IMR-90 (cell line): Measurements from ENCODE around the gene MRTFB. TPM values are rescaled to one million over a fixed set of nuclear protein-coding genes. Genes with fewer than 3 reads are reported as not detected.

Source experiments
- ATAC-seq: fragments of 200-7000 bp; cut with Tn5 transposase; 2 replicates; pipeline ENCODE4 v1.9.1; 2020; ENCODE audit warnings: low read depth, mild to moderate bottlenecking, moderate library complexity
- BruUV-seq: library from RNA; stranded (reverse); fragments of 400-500 nt; replicated peaks from 2 replicates; lab custom pipeline; 2021; lab: Mats Ljungman, UMichigan
- CTCF ChIA-PET: fragments of 300-600 bp; formaldehyde crosslinking; extraction: SDS; loops from one replicate; lab custom pipeline; 2021; ENCODE audit warnings: antibody characterized with exemption; lab: Yijun Ruan, JAX
- POLR2A ChIA-PET: fragments of 300-600 bp; sonication (Branson Sonifier 250); formaldehyde crosslinking; loops from one replicate; lab custom pipeline; 2022; ENCODE audit warnings: antibody characterized with exemption; ENCODE audit not compliant: unreplicated experiment; lab: Charles Lee
- DNase-seq: peaks from one replicate; pipeline ENCODE4 v3.0.0; 2013
- H2AFZ ChIP-seq: replicated peaks from 2 replicates; pipeline ENCODE3; 2013; ENCODE audit warnings: low read length, mild to moderate bottlenecking; ENCODE audit not compliant: poor library complexity
- H2AK5ac ChIP-seq: 2 replicates; pipeline ENCODE4 v1.6.1; 2013; ENCODE audit warnings: low read depth, low read length, inconsistent platforms
- H2AK9ac ChIP-seq: replicated peaks from 2 replicates; pipeline ENCODE3; 2013; ENCODE audit warnings: mild to moderate bottlenecking, low read depth, low read length, moderate library complexity; ENCODE audit not compliant: poor library complexity
- H2BK120ac ChIP-seq: 2 replicates; pipeline ENCODE4 v1.6.1; 2013; ENCODE audit warnings: low read depth, low read length, inconsistent platforms
- H2BK15ac ChIP-seq: 3 replicates; pipeline ENCODE4 v1.6.1; 2013; ENCODE audit warnings: low read depth, low read length, inconsistent platforms
- H2BK20ac ChIP-seq: 2 replicates; pipeline ENCODE4 v1.6.1; 2013; ENCODE audit warnings: low read depth, mild to moderate bottlenecking, inconsistent platforms, low read length, moderate library complexity
- H2BK5ac ChIP-seq: 2 replicates; pipeline ENCODE4 v1.6.1; 2013; ENCODE audit warnings: mild to moderate bottlenecking, low read depth, low read length, inconsistent platforms; ENCODE audit not compliant: poor library complexity, severe bottlenecking
- H3K14ac ChIP-seq: replicated peaks from 2 replicates; pipeline ENCODE4 v1.6.1; 2013; ENCODE audit warnings: low read depth, low read length, inconsistent platforms
- H3K18ac ChIP-seq: 2 replicates; pipeline ENCODE4 v1.6.1; 2013; ENCODE audit warnings: low read depth, low read length, control low read depth
- H3K23ac ChIP-seq: 2 replicates; pipeline ENCODE4 v1.6.1; 2013; ENCODE audit warnings: low read depth, low read length, inconsistent platforms
- H3K27ac ChIP-seq: 2 replicates; pipeline ENCODE4 v1.5.1; 2013; ENCODE audit warnings: mild to moderate bottlenecking, control low read depth, low read length; ENCODE audit not compliant: insufficient read depth
- H3K27me3 ChIP-seq: 2 replicates; pipeline ENCODE4 v1.6.1; 2013; ENCODE audit warnings: low read length; ENCODE audit not compliant: control insufficient read depth, insufficient read depth
- H3K36me3 ChIP-seq: 2 replicates; pipeline ENCODE4 v1.6.1; 2013; ENCODE audit warnings: low read length, mixed read lengths; ENCODE audit not compliant: control insufficient read depth, insufficient read depth
- H3K4ac ChIP-seq: 2 replicates; pipeline ENCODE4 v1.6.1; 2013; ENCODE audit warnings: low read depth, low read length, inconsistent platforms
- H3K4me1 ChIP-seq: 2 replicates; pipeline ENCODE4 v1.6.1; 2013; ENCODE audit warnings: low read length, mixed read lengths; ENCODE audit not compliant: control insufficient read depth, insufficient read depth
- H3K4me2 ChIP-seq: 2 replicates; pipeline ENCODE4 v1.6.1; 2013; ENCODE audit warnings: low read depth, mild to moderate bottlenecking, control low read depth, low read length, moderate library complexity
- H3K4me3 ChIP-seq: 2 replicates; pipeline ENCODE4 v1.5.1; 2013; ENCODE audit warnings: low read depth, mild to moderate bottlenecking, control low read depth, low read length, moderate library complexity; ENCODE audit not compliant: insufficient read depth
- H3K56ac ChIP-seq: 2 replicates; pipeline ENCODE4 v1.6.1; 2013; ENCODE audit warnings: low read length, inconsistent platforms; ENCODE audit not compliant: insufficient read depth; ENCODE audit errors: extremely low read depth
- H3K79me1 ChIP-seq, 2 experiments: 2 replicates each; pipeline ENCODE4 v1.6.1; 2013; ENCODE audit warnings: low read length in 2 of 2, inconsistent platforms in 1 of 2, low read depth in 1 of 2
- H3K9ac ChIP-seq: 2 replicates; pipeline ENCODE4 v1.6.1; 2013; ENCODE audit warnings: low read depth, low read length, control low read depth
- H3K9me1 ChIP-seq: 2 replicates; pipeline ENCODE4 v1.6.1; 2013; ENCODE audit warnings: low read length, inconsistent platforms; ENCODE audit not compliant: insufficient read depth
- H3K9me3 ChIP-seq: 2 replicates; pipeline ENCODE4 v1.6.1; 2013; ENCODE audit warnings: low read length; ENCODE audit not compliant: control insufficient read depth, insufficient read depth
- H4K20me1 ChIP-seq: 2 replicates; pipeline ENCODE4 v1.6.1; 2013; ENCODE audit warnings: low read length, inconsistent platforms; ENCODE audit not compliant: insufficient read depth
- H4K5ac ChIP-seq: 2 replicates; pipeline ENCODE4 v1.6.1; 2013; ENCODE audit warnings: mild to moderate bottlenecking, low read depth, low read length, control low read depth
- H4K8ac ChIP-seq, 2 experiments: 2 replicates each; pipeline ENCODE4 v1.6.1; 2013; ENCODE audit warnings: low read depth in 2 of 2, low read length in 2 of 2, control low read depth in 1 of 2, inconsistent platforms in 1 of 2
- H4K91ac ChIP-seq: 2 replicates; pipeline ENCODE4 v1.6.1; 2013; ENCODE audit warnings: low read depth, low read length, inconsistent platforms; ENCODE audit not compliant: insufficient read depth
- BHLHE40 ChIP-seq: fragments of 150-350 bp; IDR thresholded peaks from 2 replicates; pipeline ENCODE4 v1.6.1; 2016; ENCODE audit warnings: mild to moderate bottlenecking, low read depth, low read length
- CEBPB ChIP-seq: IDR thresholded peaks from 2 replicates; pipeline ENCODE4 v1.6.1; 2012; ENCODE audit warnings: low read depth, low read length, improper control_type of control experiment
- CHD1 ChIP-seq: IDR thresholded peaks from 2 replicates; pipeline ENCODE4 v1.6.1; 2012; ENCODE audit warnings: low read depth, low read length, improper control_type of control experiment
- FOS ChIP-seq: fragments of 150-350 bp; IDR thresholded peaks from 2 replicates; pipeline ENCODE4 v1.6.1; 2016; ENCODE audit warnings: low read depth, low read length
- MAFK ChIP-seq: IDR thresholded peaks from 2 replicates; pipeline ENCODE4 v1.6.1; 2012; ENCODE audit warnings: low read depth, low read length, improper control_type of control experiment
- MAZ ChIP-seq: IDR thresholded peaks from 2 replicates; pipeline ENCODE4 v1.6.1; 2012; ENCODE audit warnings: low read depth, mild to moderate bottlenecking, low read length, improper control_type of control experiment, moderate library complexity, borderline replicate concordance
- MXI1 ChIP-seq: IDR thresholded peaks from 2 replicates; pipeline ENCODE4 v1.6.1; 2012; ENCODE audit warnings: low read depth, mild to moderate bottlenecking, low read length, moderate library complexity, borderline replicate concordance
- NFE2L2 ChIP-seq: fragments of 150-350 bp; IDR thresholded peaks from 2 replicates; pipeline ENCODE4 v1.6.1; 2016; ENCODE audit warnings: low read depth, mild to moderate bottlenecking, low read length
- POLR2A ChIP-seq: IDR thresholded peaks from 2 replicates; pipeline ENCODE4 v1.6.1; 2012; ENCODE audit warnings: mild to moderate bottlenecking, low read depth, low read length
- RCOR1 ChIP-seq: IDR thresholded peaks from 2 replicates; pipeline ENCODE4 v1.6.1; 2012; ENCODE audit warnings: mild to moderate bottlenecking, low read length, improper control_type of control experiment; ENCODE audit not compliant: insufficient replicate concordance
- RFX5 ChIP-seq: IDR thresholded peaks from 2 replicates; pipeline ENCODE4 v1.8.0; 2012; ENCODE audit warnings: low read depth, mild to moderate bottlenecking, low read length, moderate library complexity
- SMC3 ChIP-seq: fragments of 150-350 bp; IDR thresholded peaks from 2 replicates; pipeline ENCODE4 v1.6.1; 2016; ENCODE audit warnings: low read depth, mild to moderate bottlenecking, antibody characterized with exemption, low read length, moderate library complexity
- WGBS, 2 experiments: methylation state at CpG; one replicate each; pipeline versions ENCODE4 v1.1.5 to v1.1.7; 2013; ENCODE audit warnings: missing lambda C conversion rate in 2 of 2; ENCODE audit not compliant: insufficient read length in 1 of 2; ENCODE audit errors: extremely low coverage in 2 of 2; 5-methylcytosine and 5-hydroxymethylcytosine counted together
- dilution Hi-C: fragments of 300-500 bp; cut with HindIII; formaldehyde crosslinking; loops from one replicate; pipeline ENCODE4 v1.14.3; 2018; ENCODE audit warnings: low sequenced_read_pairs; ENCODE audit not compliant: unreplicated experiment
- in situ Hi-C: fragments of 300-500 bp; cut with MboI; formaldehyde crosslinking; loops from 3 replicates; pipeline ENCODE4 v1.14.3; 2019; ENCODE audit warnings: low sequenced_read_pairs, inconsistent platforms, mixed read lengths
- intact Hi-C: fragments of 100-400 bp; cut with micrococcal nuclease; formaldehyde crosslinking; loops from 2 replicates; pipeline ENCODE4 v1.10.0; 2022
- polyA plus RNA-seq, 3 experiments: library from polyadenylated mRNA; depleted of rRNA; stranded (reverse); fragments of >200 nt; gene quantifications; 2 replicates each; pipeline ENCODE4 v1.2.3, GENCODE V29; 2012; ENCODE audit warnings: low replicate concordance in 1 of 3
- total RNA-seq: library from RNA; depleted of rRNA; stranded (reverse); fragments of >200 nt; gene quantifications from 2 replicates; pipeline ENCODE4 v1.2.3, GENCODE V29; 2012
- TF ChIP-seq, protein P1 (sequence below): fragments of 150-350 bp; IDR thresholded peaks from 2 replicates; pipeline ENCODE4 v1.6.1; 2017; ENCODE audit warnings: mild to moderate bottlenecking, antibody characterized with exemption, low read length, low read depth
- TF ChIP-seq, protein P2 (sequence below): conservative IDR thresholded peaks from 2 replicates; pipeline ENCODE4 v1.5.1; 2012; ENCODE audit warnings: mild to moderate bottlenecking, low read depth, low read length, improper control_type of control experiment
- TF ChIP-seq, protein P3 (sequence below): fragments of 150-350 bp; IDR thresholded peaks from 2 replicates; pipeline ENCODE4 v1.6.1; 2016; ENCODE audit warnings: low read depth, mild to moderate bottlenecking, low read length, moderate library complexity, borderline replicate concordance

MRTFB gene
- total and polyA plus RNA-seq, 2 of the 4 experiments (the other 2 are of a cell fraction), result 4.4 to 5.4 TPM

DNA sequence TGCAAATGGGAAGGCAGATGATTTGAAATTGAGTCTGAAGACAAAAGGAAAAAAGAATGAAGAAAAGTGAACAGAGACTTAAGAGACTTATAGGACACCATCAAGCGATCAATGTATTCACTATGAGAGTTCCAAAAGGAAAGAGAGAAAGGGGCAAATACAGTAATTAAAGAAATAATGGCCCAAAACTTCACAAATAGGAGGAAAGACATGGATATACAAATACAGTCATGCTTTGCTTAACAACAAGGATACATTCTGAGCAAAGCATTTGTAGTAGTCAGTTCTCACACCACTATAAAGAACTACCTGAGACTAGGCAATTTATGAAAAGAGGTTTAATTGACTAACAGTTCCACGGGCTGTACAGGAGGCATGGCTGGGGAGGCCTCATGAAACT, 152.5 kb downstream of the MRTFB start:
- TF ChIP-seq BHLHE40 (no peak), CEBPB (no peak), POLR2A (no peak), CHD1 (no peak), MAFK (no peak), SMC3 (no peak), NFE2L2 (no peak), MXI1 (no peak), RCOR1 (no peak), MAZ (no peak), FOS (no peak), RFX5 (no peak)
- TF ChIP-seq, protein P1, sequence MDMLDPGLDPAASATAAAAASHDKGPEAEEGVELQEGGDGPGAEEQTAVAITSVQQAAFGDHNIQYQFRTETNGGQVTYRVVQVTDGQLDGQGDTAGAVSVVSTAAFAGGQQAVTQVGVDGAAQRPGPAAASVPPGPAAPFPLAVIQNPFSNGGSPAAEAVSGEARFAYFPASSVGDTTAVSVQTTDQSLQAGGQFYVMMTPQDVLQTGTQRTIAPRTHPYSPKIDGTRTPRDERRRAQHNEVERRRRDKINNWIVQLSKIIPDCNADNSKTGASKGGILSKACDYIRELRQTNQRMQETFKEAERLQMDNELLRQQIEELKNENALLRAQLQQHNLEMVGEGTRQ, result no peak
- TF ChIP-seq, protein P2, sequence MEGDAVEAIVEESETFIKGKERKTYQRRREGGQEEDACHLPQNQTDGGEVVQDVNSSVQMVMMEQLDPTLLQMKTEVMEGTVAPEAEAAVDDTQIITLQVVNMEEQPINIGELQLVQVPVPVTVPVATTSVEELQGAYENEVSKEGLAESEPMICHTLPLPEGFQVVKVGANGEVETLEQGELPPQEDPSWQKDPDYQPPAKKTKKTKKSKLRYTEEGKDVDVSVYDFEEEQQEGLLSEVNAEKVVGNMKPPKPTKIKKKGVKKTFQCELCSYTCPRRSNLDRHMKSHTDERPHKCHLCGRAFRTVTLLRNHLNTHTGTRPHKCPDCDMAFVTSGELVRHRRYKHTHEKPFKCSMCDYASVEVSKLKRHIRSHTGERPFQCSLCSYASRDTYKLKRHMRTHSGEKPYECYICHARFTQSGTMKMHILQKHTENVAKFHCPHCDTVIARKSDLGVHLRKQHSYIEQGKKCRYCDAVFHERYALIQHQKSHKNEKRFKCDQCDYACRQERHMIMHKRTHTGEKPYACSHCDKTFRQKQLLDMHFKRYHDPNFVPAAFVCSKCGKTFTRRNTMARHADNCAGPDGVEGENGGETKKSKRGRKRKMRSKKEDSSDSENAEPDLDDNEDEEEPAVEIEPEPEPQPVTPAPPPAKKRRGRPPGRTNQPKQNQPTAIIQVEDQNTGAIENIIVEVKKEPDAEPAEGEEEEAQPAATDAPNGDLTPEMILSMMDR, result no peak
- TF ChIP-seq, protein P3, sequence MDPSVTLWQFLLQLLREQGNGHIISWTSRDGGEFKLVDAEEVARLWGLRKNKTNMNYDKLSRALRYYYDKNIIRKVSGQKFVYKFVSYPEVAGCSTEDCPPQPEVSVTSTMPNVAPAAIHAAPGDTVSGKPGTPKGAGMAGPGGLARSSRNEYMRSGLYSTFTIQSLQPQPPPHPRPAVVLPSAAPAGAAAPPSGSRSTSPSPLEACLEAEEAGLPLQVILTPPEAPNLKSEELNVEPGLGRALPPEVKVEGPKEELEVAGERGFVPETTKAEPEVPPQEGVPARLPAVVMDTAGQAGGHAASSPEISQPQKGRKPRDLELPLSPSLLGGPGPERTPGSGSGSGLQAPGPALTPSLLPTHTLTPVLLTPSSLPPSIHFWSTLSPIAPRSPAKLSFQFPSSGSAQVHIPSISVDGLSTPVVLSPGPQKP, result no peak
- intact Hi-C loops (no loop called here), in situ Hi-C loops (loop anchor here (10.0 kb wide), 1 partner anchor 59 kb away; no protein-coding TSS in a partner anchor), dilution Hi-C loops (no loop called here)
- no peak for ATAC-seq
- Histone ChIP-seq H3K4me3 (no peak overlapping the region), H3K14ac (no peak overlapping the region), H3K4ac (no peak overlapping the region), H3K18ac (no peak overlapping the region), H3K4me2 (no peak overlapping the region), H4K20me1 (no peaks in the 10 kb centered on the region), H2BK20ac (no peak overlapping the region), H3K9ac (no peak overlapping the region), H2AFZ (no peak overlapping the region), H2BK15ac (no peak overlapping the region), H4K91ac (no peak overlapping the region), H3K23ac (no peak overlapping the region), H3K36me3 (peaks cover 5% of the 10 kb centered on the region), H4K8ac (no peak overlapping the region), H3K79me1 (no peaks in the 10 kb centered on the region), H3K4me1 (peaks cover 2% of the 10 kb centered on the region; the same call in 1 of the 2 replicates), H2BK5ac (no peak overlapping the region), H2AK9ac (no peak overlapping the region), H4K5ac (no peak overlapping the region), H3K9me1 (peaks cover 6% of the 10 kb centered on the region), H3K27me3 (no peaks in the 10 kb centered on the region), H3K27ac (no peak overlapping the region), H3K56ac (no peak overlapping the region), H3K9me3 (no peaks in the 10 kb centered on the region), H2AK5ac (no peak overlapping the region), H2BK120ac (no peak overlapping the region)
- POLR2A ChIA-PET, result no interaction called here
- no CpG with 5 or more reads among the region's 2 CpGs for WGBS, 2 experiments
- BruUV-seq, result no TSS peak
- DNase-seq, result no peak
- CTCF ChIA-PET, result no interaction called here
